ENCODE results near the gene ARIH2. TPM values are rescaled to one million over a fixed set of nuclear protein-coding genes. Genes with fewer than 3 reads are reported as not detected.

ARIH2 gene
- total and polyA plus RNA-seq, 2 of the 4 experiments (the other 2 are of a cell fraction), result 62.3 to 93.7 TPM

DNA sequence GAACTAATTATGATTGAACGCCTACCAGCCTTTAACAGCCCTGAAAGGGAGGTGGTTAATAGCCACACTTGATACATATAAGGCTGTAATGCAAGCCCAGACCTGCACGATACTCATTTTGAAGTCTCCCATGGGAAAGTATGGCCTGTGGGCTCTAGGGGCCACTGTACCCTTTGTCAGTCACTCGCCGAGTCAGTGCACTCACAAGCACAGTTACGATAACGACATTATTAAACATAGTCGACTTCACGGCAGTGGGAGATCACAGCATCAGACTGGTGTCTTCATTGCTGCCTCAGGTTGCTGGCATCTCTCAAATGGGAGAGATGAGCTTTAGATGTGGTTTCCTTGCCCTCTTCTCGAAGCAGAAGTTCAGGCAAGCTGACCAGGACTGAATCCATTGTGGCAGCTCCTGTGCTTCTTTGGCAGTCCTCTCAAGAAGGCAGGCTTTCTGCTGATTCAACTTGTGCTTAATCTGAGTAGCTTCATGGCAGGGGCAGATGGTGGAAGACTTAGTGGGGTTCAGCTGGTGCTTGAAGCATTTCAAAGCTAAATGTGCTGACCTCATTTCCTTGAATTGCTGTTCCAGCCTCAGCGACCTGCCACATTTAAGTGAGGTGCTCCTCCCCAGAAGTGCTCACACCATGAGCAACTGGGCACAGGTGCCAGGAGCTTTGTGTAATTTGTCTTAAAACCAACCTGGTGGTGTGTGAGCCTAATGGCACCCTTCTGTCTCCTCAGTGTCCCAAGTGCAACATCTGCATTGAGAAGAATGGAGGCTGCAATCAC lies 55.6 kb downstream of the ARIH2 start (continued):
- TF ChIP-seq NFE2L2 (IDR thresholded peaks at IDR 0.05; ENCODE audit: low read depth, low read length), result no peak

DNA sequence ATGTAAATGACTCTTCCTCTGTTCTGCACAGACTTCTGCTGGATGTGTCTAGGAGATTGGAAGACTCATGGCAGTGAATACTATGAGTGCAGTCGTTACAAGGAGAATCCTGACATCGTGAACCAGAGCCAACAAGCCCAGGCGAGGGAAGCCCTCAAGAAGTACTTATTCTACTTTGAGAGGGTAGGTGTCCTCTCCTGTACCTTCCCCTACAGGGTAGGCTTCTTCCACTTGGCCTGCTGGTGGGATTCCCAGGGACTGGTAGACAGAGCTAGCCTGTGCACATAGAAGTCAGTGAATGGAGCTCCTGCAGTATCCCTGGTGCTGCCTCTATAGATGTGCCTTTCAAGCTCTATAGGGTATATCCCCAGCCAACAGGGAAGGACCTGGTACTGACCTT lies 60.8 kb downstream of the ARIH2 start:
- Histone ChIP-seq H2BK5ac (ENCODE audit: low read depth, low read length, poor library complexity, severe bottlenecking) (no peak overlapping the region), H3K4ac (ENCODE audit: low read depth, low read length) (no peak overlapping the region), H2BK15ac (ENCODE audit: low read depth, low read length) (no peak overlapping the region), H3K4me3 (ENCODE audit: insufficient read depth, low read depth, low read length) (no peak overlapping the region), H4K20me1 (ENCODE audit: insufficient read depth, low read length) (no peaks in the 10 kb centered on the region), H2AK9ac (replicated peaks; ENCODE audit: low read depth, low read length, poor library complexity) (no peak overlapping the region), H3K9me1 (ENCODE audit: insufficient read depth, low read length) (peaks cover 8% of the 10 kb centered on the region; the same call in 1 of the 2 replicates), H3K27me3 (ENCODE audit: control insufficient read depth, insufficient read depth, low read length) (no peaks in the 10 kb centered on the region), H4K91ac (ENCODE audit: insufficient read depth, low read depth, low read length) (no peak overlapping the region), H3K18ac (ENCODE audit: low read depth, low read length) (no peak overlapping the region), H4K5ac (ENCODE audit: low read depth, low read length) (no peak overlapping the region), H3K4me2 (ENCODE audit: low read depth, low read length) (no peak overlapping the region), H2BK20ac (ENCODE audit: low read depth, low read length) (no peak overlapping the region), H3K9ac (ENCODE audit: low read depth, low read length) (no peak overlapping the region), H3K79me1 (ENCODE audit: low read depth in 1 of 2, low read length in 2 of 2) (peaks cover 23 to 25% of the 10 kb centered on the region in 2 experiments; a peak in 3 of 4 replicates), H3K14ac (replicated peaks; ENCODE audit: low read depth, low read length) (no peak overlapping the region), H3K56ac (ENCODE audit: extremely low read depth, insufficient read depth, low read length) (no peak overlapping the region), H2AK5ac (ENCODE audit: low read depth, low read length) (no peak overlapping the region), H2BK120ac (ENCODE audit: low read depth, low read length) (no peak overlapping the region), H3K23ac (ENCODE audit: low read depth, low read length) (no peak overlapping the region), H2AFZ (replicated peaks; ENCODE audit: low read length, poor library complexity) (no peak overlapping the region), H4K8ac (ENCODE audit: low read depth in 2 of 2, low read length in 2 of 2) (no peak overlapping the region), H3K4me1 (ENCODE audit: control insufficient read depth, insufficient read depth, low read length) (no peaks in the 10 kb centered on the region), H3K36me3 (ENCODE audit: control insufficient read depth, insufficient read depth, low read length) (peaks cover 73% of the 10 kb centered on the region), H3K27ac (ENCODE audit: insufficient read depth, low read length) (no peak overlapping the region), H3K9me3 (ENCODE audit: control insufficient read depth, insufficient read depth, low read length) (no peaks in the 10 kb centered on the region)
- no CpG with 5 or more reads among the region's 3 CpGs for WGBS, 2 experiments (ENCODE audit: extremely low coverage in 2 of 2, insufficient read length in 1 of 2)
- ChIA-PET CTCF (interaction anchor here (0.5 kb wide), 1 partner anchor 13 kb away, joined by 4 read pairs; no protein-coding TSS in a partner anchor), POLR2A (ENCODE audit: unreplicated experiment) (interaction anchor here (0.5 to 0.9 kb wide), 2 partner anchors 9 to 42 kb away, joined by 4 to 9 read pairs; partner anchors contain the start of gene NDUFAF3)
- BruUV-seq (replicated peaks), result no TSS peak
- TF ChIP-seq CHD1 (IDR thresholded peaks at IDR 0.05; ENCODE audit: low read depth, low read length) (no peak), CEBPB (IDR thresholded peaks at IDR 0.05; ENCODE audit: low read depth, low read length) (no peak), BHLHE40 (IDR thresholded peaks at IDR 0.05; ENCODE audit: low read depth, low read length) (no peak), RCOR1 (IDR thresholded peaks at IDR 0.05; ENCODE audit: insufficient replicate concordance, low read length) (no peak)
- intact Hi-C loops (cut with micrococcal nuclease) (no loop called here), in situ Hi-C loops (cut with MboI; ENCODE audit: low sequenced_read_pairs) (no loop called here), dilution Hi-C loops (cut with HindIII; ENCODE audit: low sequenced_read_pairs, unreplicated experiment) (no loop called here)
- ATAC-seq (ENCODE audit: low read depth) (no peak), DNase-seq (no peak)

Data from IMR-90 (cell line).